Smooth muscle cell (in vitro differentiated cells): Measurements from ENCODE around the gene NDUFAF4. TPM values are rescaled to one million over a fixed set of nuclear protein-coding genes. Genes with fewer than 3 reads are reported as not detected.

Experiments
- DNase-seq: peaks from one replicate; lab custom pipeline; 2025; ENCODE audit not compliant: unreplicated experiment; lab: John Stamatoyannopoulos, UW
- H2AFZ ChIP-seq: fragments of 200-600 bp; sonication (generic); 2 replicates; pipeline ENCODE4 v1.6.0; 2016; ENCODE audit warnings: antibody characterized with exemption, low read depth, mild to moderate bottlenecking
- H3F3A ChIP-seq: fragments of 200-600 bp; sonication (generic); 2 replicates; pipeline ENCODE4 v1.6.0; 2017; ENCODE audit warnings: antibody characterized with exemption, low read depth
- H3K27ac ChIP-seq: fragments of 200-600 bp; sonication (generic); 2 replicates; pipeline ENCODE4 v1.5.1; 2016; ENCODE audit warnings: low read depth, mild to moderate bottlenecking
- H3K27me3 ChIP-seq: fragments of 200-600 bp; sonication (generic); 2 replicates; pipeline ENCODE4 v1.6.1; 2016; ENCODE audit warnings: low read depth, mild to moderate bottlenecking
- H3K36me3 ChIP-seq: fragments of 200-600 bp; sonication (generic); 2 replicates; pipeline ENCODE4 v1.5.1; 2016; ENCODE audit warnings: low read depth
- H3K4me1 ChIP-seq: fragments of 200-600 bp; sonication (generic); 2 replicates; pipeline ENCODE4 v1.5.1; 2016; ENCODE audit warnings: low read depth
- H3K4me2 ChIP-seq: fragments of 200-600 bp; sonication (generic); 2 replicates; pipeline ENCODE4 v1.6.0; 2016; ENCODE audit warnings: mild to moderate bottlenecking
- H3K4me3 ChIP-seq: fragments of 200-600 bp; sonication (generic); 2 replicates; pipeline ENCODE4 v1.5.1; 2016; ENCODE audit warnings: mild to moderate bottlenecking
- H3K79me2 ChIP-seq: fragments of 200-600 bp; sonication (generic); 2 replicates; pipeline ENCODE4 v1.6.0; 2016; ENCODE audit warnings: low read depth, mild to moderate bottlenecking
- H3K9ac ChIP-seq: fragments of 200-600 bp; sonication (generic); 2 replicates; pipeline ENCODE4 v1.6.0; 2016; ENCODE audit warnings: low read depth
- H3K9me3 ChIP-seq: fragments of 200-600 bp; sonication (generic); replicated peaks from 2 replicates; pipeline ENCODE4 v1.5.1; 2016; ENCODE audit warnings: low read depth
- H4K20me1 ChIP-seq: fragments of 200-600 bp; sonication (generic); 2 replicates; pipeline ENCODE4 v1.6.0; 2016; ENCODE audit warnings: low read depth
- CTCF ChIP-seq: fragments of 200-600 bp; sonication (generic); IDR thresholded peaks from 2 replicates; pipeline ENCODE4 v1.5.1; 2017; ENCODE audit warnings: borderline replicate concordance, mild to moderate bottlenecking, antibody characterized with exemption; ENCODE audit not compliant: insufficient read depth, poor library complexity, severe bottlenecking
- WGBS: methylation state at CpG from one replicate; pipeline ENCODE4 v1.1.7; 2016; ENCODE audit warnings: low lambda C conversion rate; 5-methylcytosine and 5-hydroxymethylcytosine counted together
- polyA plus RNA-seq: library from polyadenylated mRNA; unstranded; fragments of >200 nt; fragmentation: Nextera tagmentation; extraction: Ambion mirVana; gene quantifications from 2 replicates; pipeline ENCODE4 v1.2.1, GENCODE V29; 2016
- total RNA-seq: library from RNA; depleted of rRNA; stranded (reverse); fragments of >200 nt; gene quantifications from 2 replicates; pipeline ENCODE4 v1.2.3, GENCODE V29; 2014

NDUFAF4 gene
- total and polyA plus RNA-seq, 2 experiments from 2014 or later, result 40.4 to 51.0 TPM

GRCh38 chr6:96926425-96926824 lies 28.7 kb upstream of the NDUFAF4 start:
- Histone ChIP-seq H3K9me3 (no peaks in the 10 kb centered on the region), H3K4me1 (no peaks in the 10 kb centered on the region), H3K9ac (no peak overlapping the region), H3K79me2 (no peaks in the 10 kb centered on the region), H4K20me1 (no peaks in the 10 kb centered on the region), H2AFZ (no peak overlapping the region), H3K27ac (no peak overlapping the region), H3K36me3 (no peaks in the 10 kb centered on the region), H3K27me3 (peaks cover 90% of the 10 kb centered on the region), H3K4me2 (no peak overlapping the region), H3K4me3 (no peak overlapping the region), H3F3A (no peaks in the 10 kb centered on the region)
- DNase-seq, result no peak
- WGBS, result 38% methylated on average over 3 of the region's 3 CpGs
- TF ChIP-seq CTCF, result no peak

- peak overlapping the region; percentile 66 for H3K4me3 ChIP-seq
- no peak overlapping the region for H2AFZ ChIP-seq
- H3K27me3 ChIP-seq, result peaks cover 93% of the 10 kb centered on the region
- H3K9ac ChIP-seq, result no peak overlapping the region
- no peaks in the 10 kb centered on the region for H3K4me1 ChIP-seq
- H3K36me3 ChIP-seq, result no peaks in the 10 kb centered on the region
- no peak for DNase-seq
- TF ChIP-seq CTCF, result no peak
- 65% methylated on average over 8 of the region's 8 CpGs for WGBS
- H3F3A ChIP-seq, result no peaks in the 10 kb centered on the region
- no peaks in the 10 kb centered on the region for H4K20me1 ChIP-seq
- H3K27ac ChIP-seq, result no peak overlapping the region
- H3K4me2 ChIP-seq, result peak overlapping the region; percentile 93
- no peaks in the 10 kb centered on the region for H3K79me2 ChIP-seq
- no peaks in the 10 kb centered on the region for H3K9me3 ChIP-seq
Measured at GRCh38 chr6:96925290-96925687, 27.6 kb upstream of the NDUFAF4 start.

GRCh38 chr6:96923871-96924493 lies 26.3 kb upstream of the NDUFAF4 start:
- Histone ChIP-seq H2AFZ (peak overlapping the region; percentile 93), H3K9ac (no peak overlapping the region), H3K4me3 (peak overlapping the region; percentile 66), H3K9me3 (no peaks in the 10 kb centered on the region), H3K27ac (no peak overlapping the region), H3K79me2 (no peaks in the 10 kb centered on the region), H4K20me1 (no peaks in the 10 kb centered on the region), H3K36me3 (no peaks in the 10 kb centered on the region), H3K4me1 (no peaks in the 10 kb centered on the region), H3K4me2 (peak overlapping the region; percentile 93), H3F3A (no peaks in the 10 kb centered on the region), H3K27me3 (peaks cover 84% of the 10 kb centered on the region)
- DNase-seq, result no peak
- 12% methylated on average over 19 of the region's 34 CpGs for WGBS
- TF ChIP-seq CTCF, result no peak

- no peaks in the 10 kb centered on the region for H3K9me3 ChIP-seq
- H3K4me2 ChIP-seq, result no peak overlapping the region
- H3K27me3 ChIP-seq, result peaks cover 84% of the 10 kb centered on the region
- no peak for TF ChIP-seq CTCF
- H2AFZ ChIP-seq, result no peak overlapping the region
- H3K36me3 ChIP-seq, result no peaks in the 10 kb centered on the region
- no peaks in the 10 kb centered on the region for H3K79me2 ChIP-seq
- no peak overlapping the region for H3K27ac ChIP-seq
- WGBS, result 91% methylated on average over 3 of the region's 3 CpGs
- H3F3A ChIP-seq, result no peaks in the 10 kb centered on the region
- no peaks in the 10 kb centered on the region for H3K4me1 ChIP-seq
- H3K4me3 ChIP-seq, result no peak overlapping the region
- no peak overlapping the region for H3K9ac ChIP-seq
- DNase-seq, result no peak
- H4K20me1 ChIP-seq, result no peaks in the 10 kb centered on the region
Measured at GRCh38 chr6:96923400-96923799, 25.7 kb upstream of the NDUFAF4 start.
